ENCODE measurements around the gene TMEM80. TPM values are rescaled to one million over a fixed set of nuclear protein-coding genes. Genes with fewer than 3 reads are reported as not detected.

The TMEM80 gene
- total and polyA plus RNA-seq, 2 donors (not counting 3 experiments of a cell fraction or from before 2014, with no cell fraction given), result 21.2 to 26.6 TPM

DNA sequence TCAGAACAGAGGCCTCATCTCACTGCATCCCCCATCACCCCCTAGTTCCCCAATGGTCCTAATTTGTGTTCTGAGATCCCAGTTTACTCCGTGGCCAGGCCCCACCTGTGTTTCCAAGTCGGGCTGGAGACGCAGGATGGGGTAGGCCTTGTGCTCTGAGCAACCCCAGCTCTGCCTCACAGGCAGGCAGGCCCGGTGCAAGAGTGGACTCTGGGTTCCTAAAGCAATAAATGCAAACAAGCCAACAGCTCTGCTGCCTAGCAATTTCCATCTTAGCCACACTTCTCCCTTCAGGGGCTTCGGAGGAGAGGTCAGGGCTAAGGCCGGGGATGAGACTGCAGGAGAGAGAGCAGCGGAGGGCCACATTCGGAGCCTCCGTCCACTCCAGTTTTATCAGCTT is 7.9 kb downstream of the TMEM80 start:
- Histone ChIP-seq H3K4me3 (replicated peaks in 1 of 3; ENCODE audit: insufficient read depth in 1 of 3, low read depth in 1 of 3, low read length in 3 of 3) (no peak overlapping the region), H3K79me2 (ENCODE audit: control insufficient read depth, insufficient read depth, low read length) (no peaks in the 10 kb centered on the region), H4K20me1 (replicated peaks; ENCODE audit: control insufficient read depth, extremely low read depth, insufficient read depth, low read length) (no peaks in the 10 kb centered on the region), H2AFZ (ENCODE audit: low read depth, low read length) (no peak overlapping the region), H3K4me1 (ENCODE audit: control insufficient read depth, extremely low read depth, insufficient read depth, low read length) (peaks cover 5% of the 10 kb centered on the region), H3K9me1 (replicated peaks; ENCODE audit: control insufficient read depth, extremely low read depth, insufficient read depth, low read length) (no peaks in the 10 kb centered on the region), H3K36me3 (ENCODE audit: control insufficient read depth in 2 of 2, extremely low read depth in 1 of 2, insufficient read depth in 2 of 2, low read length in 2 of 2) (no peaks in the 10 kb centered on the region), H3K9ac (replicated peaks; ENCODE audit: extremely low read depth, insufficient read depth, low read length) (no peak overlapping the region), H3K9me3 (replicated peaks; ENCODE audit: control insufficient read depth, insufficient read depth, low read length) (no peaks in the 10 kb centered on the region), H3K27me3 (ENCODE audit: control insufficient read depth in 2 of 2, insufficient read depth in 2 of 2, low read length in 2 of 2) (no peaks in the 10 kb centered on the region), H3K27ac (ENCODE audit: insufficient read depth, low read depth, low read length) (no peak overlapping the region), H3K4me2 (ENCODE audit: insufficient read depth, low read length) (no peak overlapping the region)
- no TSS peak for BruUV-seq (replicated peaks)
- no peak for DNase-seq (ENCODE audit: low read depth, low spot score)
- no peak for FAIRE-seq
- intact Hi-C loops (cut with micrococcal nuclease), result no loop called here
- no peak for TF ChIP-seq MYC (IDR thresholded peaks at IDR 0.05; ENCODE audit: low read depth, low read length)
- no peak for TF ChIP-seq JUN (IDR thresholded peaks at IDR 0.05; ENCODE audit: borderline replicate concordance, insufficient read depth, insufficient read length, low read depth)
- TF ChIP-seq, protein P1, sequence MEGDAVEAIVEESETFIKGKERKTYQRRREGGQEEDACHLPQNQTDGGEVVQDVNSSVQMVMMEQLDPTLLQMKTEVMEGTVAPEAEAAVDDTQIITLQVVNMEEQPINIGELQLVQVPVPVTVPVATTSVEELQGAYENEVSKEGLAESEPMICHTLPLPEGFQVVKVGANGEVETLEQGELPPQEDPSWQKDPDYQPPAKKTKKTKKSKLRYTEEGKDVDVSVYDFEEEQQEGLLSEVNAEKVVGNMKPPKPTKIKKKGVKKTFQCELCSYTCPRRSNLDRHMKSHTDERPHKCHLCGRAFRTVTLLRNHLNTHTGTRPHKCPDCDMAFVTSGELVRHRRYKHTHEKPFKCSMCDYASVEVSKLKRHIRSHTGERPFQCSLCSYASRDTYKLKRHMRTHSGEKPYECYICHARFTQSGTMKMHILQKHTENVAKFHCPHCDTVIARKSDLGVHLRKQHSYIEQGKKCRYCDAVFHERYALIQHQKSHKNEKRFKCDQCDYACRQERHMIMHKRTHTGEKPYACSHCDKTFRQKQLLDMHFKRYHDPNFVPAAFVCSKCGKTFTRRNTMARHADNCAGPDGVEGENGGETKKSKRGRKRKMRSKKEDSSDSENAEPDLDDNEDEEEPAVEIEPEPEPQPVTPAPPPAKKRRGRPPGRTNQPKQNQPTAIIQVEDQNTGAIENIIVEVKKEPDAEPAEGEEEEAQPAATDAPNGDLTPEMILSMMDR (IDR thresholded peaks at IDR 0.05; ENCODE audit: extremely low read depth in 1 of 2, insufficient read depth in 1 of 2, low read depth in 1 of 2, low read length in 2 of 2), result no peak
- TF ChIP-seq GATA2 (IDR thresholded peaks at IDR 0.05; ENCODE audit: insufficient read depth, insufficient read length, low read depth, low read length), result no peak
- no peak for TF ChIP-seq EZH2 (IDR thresholded peaks at IDR 0.05; ENCODE audit: borderline replicate concordance, low read depth, low read length, severe bottlenecking)
- TF ChIP-seq POLR2A (IDR thresholded peaks at IDR 0.05; ENCODE audit: low read depth, low read length), result no peak
- TF ChIP-seq, protein P2, sequence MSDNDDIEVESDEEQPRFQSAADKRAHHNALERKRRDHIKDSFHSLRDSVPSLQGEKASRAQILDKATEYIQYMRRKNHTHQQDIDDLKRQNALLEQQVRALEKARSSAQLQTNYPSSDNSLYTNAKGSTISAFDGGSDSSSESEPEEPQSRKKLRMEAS (IDR thresholded peaks at IDR 0.05; ENCODE audit: insufficient read depth, insufficient read length), result no peak
- no peak for TF ChIP-seq POLR2AphosphoS5 (IDR thresholded peaks at IDR 0.05; ENCODE audit: insufficient read depth, low read depth, low read length)
- no peak for TF ChIP-seq FOS (IDR thresholded peaks at IDR 0.05; ENCODE audit: borderline replicate concordance, insufficient read depth, low read length)
- dilution Hi-C loops (cut with MboI; ENCODE audit: extremely low pct_ligation_motif_present, low sequenced_read_pairs), result no loop called here
- POLR2A ChIA-PET, result no interaction called here
- CTCF ChIA-PET, result interaction anchor here (1.5 to 1.8 kb wide), 3 partner anchors 8 to 23 kb away, joined by 4 to 10 read pairs (median 7); partner anchors contain the start of genes DEAF1 and TMEM80

All from endothelial cell of umbilical vein (primary cell).